GM23338 (cell line): ENCODE data around the gene CHST11. TPM values are rescaled to one million over a fixed set of nuclear protein-coding genes. Genes with fewer than 3 reads are reported as not detected.
"Not testable (repeated sequence)": the region's sequence is repeated elsewhere in the genome, so short reads cannot be mapped to it uniquely, and the experiment has no call there.

Experiments used
- ATAC-seq: fragments of 200-7000 bp; cut with Tn5 transposase; 3 replicates; pipeline ENCODE4 v1.9.1; 2020
- DNase-seq: peaks from one replicate; pipeline ENCODE4 v3.0.0-alpha.2; 2015; ENCODE audit warnings: low spot score
- H2AFZ ChIP-seq: fragments of 200-600 bp; sonication (generic); 2 replicates; pipeline ENCODE4 v1.8.0; 2016; ENCODE audit warnings: antibody characterized with exemption, mild to moderate bottlenecking, moderate library complexity
- H3F3A ChIP-seq: fragments of 200-600 bp; sonication (generic); replicated peaks from 2 replicates; pipeline ENCODE4 v1.8.0; 2017; ENCODE audit warnings: antibody characterized with exemption, mixed run types, low read depth
- H3K27ac ChIP-seq: fragments of 200-600 bp; sonication (generic); 2 replicates; pipeline ENCODE4 v1.6.1; 2016; ENCODE audit warnings: low read depth
- H3K27me3 ChIP-seq: fragments of 200-600 bp; sonication (generic); 2 replicates; pipeline ENCODE4 v1.8.0; 2016; ENCODE audit warnings: mild to moderate bottlenecking, mixed run types, moderate library complexity; ENCODE audit not compliant: insufficient read depth
- H3K36me3 ChIP-seq: fragments of 200-600 bp; sonication (generic); 2 replicates; pipeline ENCODE4 v1.8.0; 2016; ENCODE audit warnings: mild to moderate bottlenecking; ENCODE audit not compliant: insufficient read depth
- H3K4me1 ChIP-seq: fragments of 200-600 bp; sonication (generic); 2 replicates; pipeline ENCODE4 v1.8.0; 2016; ENCODE audit warnings: mild to moderate bottlenecking, moderate library complexity; ENCODE audit not compliant: insufficient read depth
- H3K4me2 ChIP-seq: fragments of 200-600 bp; sonication (generic); 2 replicates; pipeline ENCODE4 v1.7.1; 2017; ENCODE audit warnings: mixed run types
- H3K4me3 ChIP-seq: fragments of 200-600 bp; sonication (generic); 2 replicates; pipeline ENCODE4 v1.6.1; 2016; ENCODE audit warnings: mixed run types
- H3K79me2 ChIP-seq: fragments of 200-600 bp; sonication (generic); replicated peaks from 2 replicates; pipeline ENCODE4 v1.8.0; 2017; ENCODE audit warnings: mild to moderate bottlenecking; ENCODE audit not compliant: insufficient read depth
- H3K9me2 ChIP-seq: fragments of 200-600 bp; sonication (generic); 2 replicates; pipeline ENCODE4 v1.8.0; 2017; ENCODE audit not compliant: insufficient read depth
- H4K20me1 ChIP-seq: fragments of 200-600 bp; sonication (generic); replicated peaks from 2 replicates; pipeline ENCODE4 v1.8.0; 2017; ENCODE audit warnings: mild to moderate bottlenecking; ENCODE audit not compliant: insufficient read depth
- H3K27ac Mint-ChIP-seq: 2 replicates; pipeline ENCODE4 v1.8.0; 2020; ENCODE audit warnings: inconsistent platforms, mild to moderate bottlenecking, moderate library complexity, mixed read lengths
- H3K27me3 Mint-ChIP-seq: 3 replicates; pipeline ENCODE4 v1.8.0; 2022; ENCODE audit warnings: low read depth, mild to moderate bottlenecking, moderate library complexity, mixed read lengths, inconsistent platforms; ENCODE audit not compliant: insufficient read depth, poor library complexity
- H3K36me3 Mint-ChIP-seq: 3 replicates; pipeline ENCODE4 v1.8.0; 2021; ENCODE audit warnings: low read depth, mild to moderate bottlenecking, inconsistent platforms, moderate library complexity, mixed read lengths
- H3K4me1 Mint-ChIP-seq: 3 replicates; pipeline ENCODE4 v1.8.0; 2020; ENCODE audit warnings: mild to moderate bottlenecking, inconsistent platforms, mixed read lengths
- H3K4me3 Mint-ChIP-seq: 3 replicates; pipeline ENCODE4 v1.8.0; 2021; ENCODE audit warnings: moderate library complexity, mild to moderate bottlenecking, inconsistent platforms, mixed read lengths
- H3K9me3 Mint-ChIP-seq: 3 replicates; pipeline ENCODE4 v1.8.0; 2020; ENCODE audit warnings: moderate library complexity, mild to moderate bottlenecking, inconsistent platforms, mixed read lengths
- CREB1 ChIP-seq: fragments of 250-450 bp; sonication (Bioruptor Pico); IDR thresholded peaks from 2 replicates; pipeline ENCODE4 v1.5.0; 2020; ENCODE audit warnings: low read depth, mild to moderate bottlenecking, moderate library complexity
- ETS1 ChIP-seq: IDR thresholded peaks from 2 replicates; pipeline ENCODE4 v1.6.1; 2016; ENCODE audit warnings: antibody characterized with exemption
- EZH2 ChIP-seq: fragments of 200-600 bp; sonication (generic); IDR thresholded peaks from one replicate; pipeline ENCODE4 v1.8.0; 2017; ENCODE audit warnings: antibody characterized with exemption, mild to moderate bottlenecking, low read depth; ENCODE audit not compliant: unreplicated experiment
- EZH2phosphoT487 ChIP-seq: fragments of 200-600 bp; sonication (generic); IDR thresholded peaks from one replicate; pipeline ENCODE4 v1.8.1; 2018; ENCODE audit warnings: antibody characterized with exemption; ENCODE audit not compliant: unreplicated experiment
- JUNB ChIP-seq: IDR thresholded peaks from one replicate; pipeline ENCODE4 v1.6.1; 2016; ENCODE audit warnings: antibody characterized with exemption; ENCODE audit not compliant: unreplicated experiment
- NANOG ChIP-seq: IDR thresholded peaks from 2 replicates; pipeline ENCODE4 v1.6.1; 2016; ENCODE audit warnings: antibody characterized with exemption, borderline replicate concordance
- POLR2AphosphoS5 ChIP-seq: IDR thresholded peaks from 2 replicates; pipeline ENCODE4 v1.6.1; 2016; ENCODE audit warnings: antibody characterized with exemption, low read depth
- STAT1 ChIP-seq: IDR thresholded peaks from one replicate; pipeline ENCODE4 v1.6.1; 2016; ENCODE audit warnings: antibody characterized with exemption; ENCODE audit not compliant: unreplicated experiment
- ZNF114 ChIP-seq: fragments of 250-450 bp; sonication (Bioruptor Pico); IDR thresholded peaks from 2 replicates; pipeline ENCODE4 v1.5.0; 2020; ENCODE audit warnings: mild to moderate bottlenecking, moderate library complexity
- ZNF331 ChIP-seq: fragments of 250-450 bp; sonication (Bioruptor Pico); IDR thresholded peaks from 2 replicates; pipeline ENCODE4 v1.5.0; 2020; ENCODE audit warnings: low read depth, mild to moderate bottlenecking, moderate library complexity
- polyA plus RNA-seq: library from polyadenylated mRNA; unstranded; fragments of >200 nt; fragmentation: Nextera tagmentation; extraction: Ambion mirVana; gene quantifications from 2 replicates; pipeline ENCODE4 v1.2.1, GENCODE V29; 2016
- total RNA-seq: library from RNA; depleted of rRNA; stranded (reverse); fragments of >200 nt; shearing (Covaris generic); gene quantifications from 2 replicates; pipeline ENCODE4 v1.2.3, GENCODE V29; 2014
- TF ChIP-seq, protein P1 (sequence below), 2 experiments: fragments of 200-600 bp in 1 of 2; sonication (generic) in 1 of 2; conservative IDR thresholded peaks; 2 replicates each; pipeline versions ENCODE4 v1.5.1 to v1.6.1; 2016 to 2017; ENCODE audit warnings: antibody characterized with exemption in 2 of 2, low read depth in 2 of 2, mild to moderate bottlenecking in 2 of 2, moderate library complexity in 1 of 2

CHST11 gene
- total and polyA plus RNA-seq, 2 experiments from 2014 or later: 7.7 to 25.7 TPM

- no peaks in the 10 kb centered on the region; the same call in 2 of the 3 replicates for H3K36me3 Mint-ChIP-seq
- H3K9me2 ChIP-seq: no peaks in the 10 kb centered on the region
- no peak overlapping the region for H3K27ac Mint-ChIP-seq
- H3F3A ChIP-seq: no peaks in the 10 kb centered on the region
- H3K27ac ChIP-seq: no peak overlapping the region
- no peaks in the 10 kb centered on the region for H3K9me3 Mint-ChIP-seq
- peaks cover 1% of the 10 kb centered on the region for H3K27me3 Mint-ChIP-seq
- H3K4me2 ChIP-seq: no peak overlapping the region
- no peak for ATAC-seq
- H3K4me1 Mint-ChIP-seq: no peaks in the 10 kb centered on the region; the same call in 1 of the 3 replicates
- DNase-seq: no peak
- H3K4me3 Mint-ChIP-seq: no peak overlapping the region
- no peaks in the 10 kb centered on the region for H3K27me3 ChIP-seq
- H2AFZ ChIP-seq: no peak overlapping the region
- H3K79me2 ChIP-seq: no peaks in the 10 kb centered on the region
- H3K4me1 ChIP-seq: no peaks in the 10 kb centered on the region
- no peaks in the 10 kb centered on the region; the same call in 1 of the 2 replicates for H4K20me1 ChIP-seq
- no peaks in the 10 kb centered on the region for H3K36me3 ChIP-seq
- H3K4me3 ChIP-seq: no peak overlapping the region
- no peak for TF ChIP-seq ETS1
- no peak for TF ChIP-seq JUNB
- no peak for TF ChIP-seq ZNF114
- no peak for TF ChIP-seq EZH2phosphoT487
- TF ChIP-seq ZNF331 (CRISPR knock-in tag): no peak
- TF ChIP-seq CREB1 (CRISPR knock-in tag): no peak
- no peak for TF ChIP-seq NANOG
- no peak for TF ChIP-seq EZH2
- TF ChIP-seq STAT1: no peak
- TF ChIP-seq POLR2AphosphoS5: no peak
Observed at GRCh38 chr12:104611671-104612070, 154.9 kb downstream of the CHST11 start.

- not testable (repeated sequence) for H3K36me3 Mint-ChIP-seq, H3K4me2 ChIP-seq, H3K9me2 ChIP-seq, H4K20me1 ChIP-seq, H3K27me3 ChIP-seq, H3K4me3 Mint-ChIP-seq, H3F3A ChIP-seq, H3K36me3 ChIP-seq, H3K27ac Mint-ChIP-seq, H3K27me3 Mint-ChIP-seq, H3K79me2 ChIP-seq, H2AFZ ChIP-seq, H3K4me1 ChIP-seq, ATAC-seq, DNase-seq, H3K27ac ChIP-seq, H3K4me1 Mint-ChIP-seq, H3K9me3 Mint-ChIP-seq, H3K4me3 ChIP-seq
Observed at GRCh38 chr12:104613372-104613771, 156.6 kb downstream of the CHST11 start.

GRCh38 chr12:104615048-104615561 is 158.4 kb downstream of the CHST11 start:
- DNase-seq (peak; percentile 17), ATAC-seq (peak; percentile 35; the same call in 2 of the 3 replicates)
- Mint-ChIP-seq H3K4me3 (no peak overlapping the region), H3K9me3 (no peaks in the 10 kb centered on the region), H3K4me1 (peaks cover 9% of the 10 kb centered on the region; the same call in 2 of the 3 replicates), H3K27me3 (peaks cover 2% of the 10 kb centered on the region), H3K36me3 (no peaks in the 10 kb centered on the region), H3K27ac (no peak overlapping the region)
- Histone ChIP-seq H4K20me1 (peaks cover 3% of the 10 kb centered on the region; the same call in 1 of the 2 replicates), H2AFZ (no peak overlapping the region), H3K4me2 (no peak overlapping the region), H3F3A (no peaks in the 10 kb centered on the region), H3K36me3 (no peaks in the 10 kb centered on the region), H3K4me1 (no peaks in the 10 kb centered on the region), H3K4me3 (no peak overlapping the region), H3K27ac (no peak overlapping the region), H3K79me2 (no peaks in the 10 kb centered on the region; the same call in 1 of the 2 replicates), H3K9me2 (no peaks in the 10 kb centered on the region), H3K27me3 (no peaks in the 10 kb centered on the region)
- TF ChIP-seq EZH2phosphoT487: no peak
- no peak for TF ChIP-seq NANOG
- TF ChIP-seq, protein P1, sequence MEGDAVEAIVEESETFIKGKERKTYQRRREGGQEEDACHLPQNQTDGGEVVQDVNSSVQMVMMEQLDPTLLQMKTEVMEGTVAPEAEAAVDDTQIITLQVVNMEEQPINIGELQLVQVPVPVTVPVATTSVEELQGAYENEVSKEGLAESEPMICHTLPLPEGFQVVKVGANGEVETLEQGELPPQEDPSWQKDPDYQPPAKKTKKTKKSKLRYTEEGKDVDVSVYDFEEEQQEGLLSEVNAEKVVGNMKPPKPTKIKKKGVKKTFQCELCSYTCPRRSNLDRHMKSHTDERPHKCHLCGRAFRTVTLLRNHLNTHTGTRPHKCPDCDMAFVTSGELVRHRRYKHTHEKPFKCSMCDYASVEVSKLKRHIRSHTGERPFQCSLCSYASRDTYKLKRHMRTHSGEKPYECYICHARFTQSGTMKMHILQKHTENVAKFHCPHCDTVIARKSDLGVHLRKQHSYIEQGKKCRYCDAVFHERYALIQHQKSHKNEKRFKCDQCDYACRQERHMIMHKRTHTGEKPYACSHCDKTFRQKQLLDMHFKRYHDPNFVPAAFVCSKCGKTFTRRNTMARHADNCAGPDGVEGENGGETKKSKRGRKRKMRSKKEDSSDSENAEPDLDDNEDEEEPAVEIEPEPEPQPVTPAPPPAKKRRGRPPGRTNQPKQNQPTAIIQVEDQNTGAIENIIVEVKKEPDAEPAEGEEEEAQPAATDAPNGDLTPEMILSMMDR (conservative IDR thresholded peaks at IDR 0.05; ENCODE audit: low read depth in 2 of 2): no peak
- no peak for TF ChIP-seq JUNB
- TF ChIP-seq STAT1: no peak
